Activated T-cell treated with anti-CD3 and anti-CD28 coated beads for 48 hours (primary cell): ENCODE data around the gene RSPH4A.
"Not testable (repeated sequence)": the region's sequence is repeated elsewhere in the genome, so short reads cannot be mapped to it uniquely, and the experiment has no call there.

Experiments used
- DNase-seq: peaks from one replicate; pipeline ENCODE4 v3.0.0-alpha.2; 2020; ENCODE audit warnings: low read depth

Gene RSPH4A

GRCh38 chr6:116615937-116616736 lies at the start of gene RSPH4A:
Gene RSPH4A, plus strand, starts transcription at chr6:116616479. Its CDS starts 145 bp downstream, at chr6:116616624.
- peak; percentile 49 for DNase-seq

GRCh38 chr6:116568111-116568510 lies 48.2 kb upstream of the RSPH4A start:
- no peak for DNase-seq

DNA sequence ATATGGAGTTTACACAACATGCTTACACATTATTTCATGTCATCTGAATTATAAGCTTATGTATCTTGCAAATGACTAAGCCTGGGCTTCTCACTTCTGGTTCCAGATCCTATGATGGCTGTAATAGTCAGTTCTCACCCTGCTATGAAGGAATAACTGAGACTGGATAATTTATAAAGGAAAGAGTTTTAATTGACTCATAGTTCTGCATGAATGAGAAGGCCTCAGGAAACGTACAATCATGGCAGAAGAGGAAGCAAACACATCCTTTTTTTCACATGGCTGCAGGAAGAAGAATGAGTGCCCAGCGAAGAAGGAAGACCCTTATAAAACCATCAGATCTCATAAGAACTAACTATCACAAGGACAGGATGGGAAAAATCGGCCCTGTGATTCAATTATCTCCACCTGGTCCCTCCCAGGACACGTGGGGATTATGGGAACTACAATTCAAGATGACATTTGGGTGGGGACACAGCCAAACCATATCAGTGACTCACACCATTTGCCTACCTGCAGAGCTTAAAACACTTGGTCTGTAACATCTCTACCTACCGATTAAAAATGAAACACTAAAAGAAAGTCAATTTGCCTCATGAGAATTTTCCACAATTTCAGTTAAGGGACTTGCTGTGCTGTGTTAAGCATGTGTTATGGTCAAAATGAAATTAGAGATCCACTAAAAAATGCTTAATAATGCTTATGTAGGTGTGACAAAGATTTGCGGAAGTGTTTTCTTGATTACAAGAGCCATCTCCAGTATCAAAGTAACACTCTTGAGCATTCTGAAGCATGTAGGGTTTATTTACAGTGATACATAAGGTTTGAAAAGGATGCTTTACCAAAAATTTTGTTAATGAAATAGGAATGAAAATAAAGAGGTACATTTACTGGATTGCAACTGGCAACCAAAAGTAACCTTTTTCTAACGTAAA lies 47.2 kb upstream of the RSPH4A start:
- no peak for DNase-seq

- DNase-seq = peak; percentile 96
Observed at GRCh38 chr6:116570856-116571682, 45.2 kb upstream of the RSPH4A start, which contains the start of gene RWDD1. Gene RWDD1, plus strand, starts transcription at chr6:116571504. Its CDS starts 79 bp downstream, at chr6:116571583.

DNA sequence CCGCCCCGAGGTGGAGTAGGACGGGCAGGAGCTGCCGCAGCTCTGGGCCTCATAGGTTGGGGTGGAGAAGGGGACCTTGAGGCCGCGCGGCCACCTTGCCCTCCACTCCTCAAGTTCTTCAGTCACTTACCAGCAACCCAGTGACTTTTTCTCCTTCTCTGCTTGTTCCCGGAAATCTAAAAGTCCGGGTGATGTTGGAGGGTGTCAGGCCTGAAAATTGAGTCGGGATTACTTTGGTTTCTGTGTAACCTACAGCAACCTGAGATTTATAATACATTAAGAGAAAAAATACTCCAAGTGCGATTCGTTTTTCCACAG lies 44.6 kb upstream of the RSPH4A start:
- no peak for DNase-seq

- no peak for DNase-seq
Observed at GRCh38 chr6:116572162-116572561, 44.1 kb upstream of the RSPH4A start.

DNA sequence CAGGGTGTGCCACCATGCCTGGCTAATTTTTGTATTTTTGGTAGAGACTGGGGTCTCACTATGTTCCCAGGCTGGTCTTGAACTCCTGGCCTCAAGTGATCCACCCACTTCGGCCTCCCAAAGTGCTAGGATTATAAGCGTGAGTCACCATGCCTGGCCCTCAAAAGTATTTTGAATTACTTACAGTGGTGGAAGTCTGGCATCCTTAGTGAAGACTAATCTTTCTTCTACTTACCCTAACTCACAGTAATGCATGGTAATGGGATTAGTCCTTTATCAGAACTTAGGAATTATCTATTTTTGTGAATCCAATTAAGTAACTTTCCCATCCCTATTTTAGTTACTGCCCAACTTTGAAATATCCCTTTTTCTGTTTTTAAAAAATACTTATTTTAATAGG lies 41.1 kb upstream of the RSPH4A start:
- no peak for DNase-seq

DNA sequence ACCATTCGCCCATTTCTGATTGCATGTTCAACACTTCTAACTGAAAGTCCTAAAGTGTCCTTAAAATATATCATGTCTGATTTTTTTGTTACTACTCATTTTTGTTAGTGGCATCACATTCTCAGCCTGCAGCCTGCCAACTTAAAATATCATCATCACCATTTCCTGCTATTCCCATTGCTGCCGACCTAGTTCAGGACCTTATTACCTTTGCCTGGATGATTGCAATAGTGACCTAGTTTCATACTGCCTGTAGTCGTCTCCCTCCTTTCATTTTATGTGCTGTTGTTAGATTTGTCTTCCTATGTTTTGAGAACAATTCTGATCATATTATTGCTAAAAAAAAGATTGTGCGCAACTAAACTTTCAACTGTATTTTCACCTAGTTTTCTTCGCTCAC lies 38.8 kb upstream of the RSPH4A start:
- no peak for DNase-seq

- no peak for DNase-seq
Observed at GRCh38 chr6:116578335-116578734, 37.9 kb upstream of the RSPH4A start.

DNA sequence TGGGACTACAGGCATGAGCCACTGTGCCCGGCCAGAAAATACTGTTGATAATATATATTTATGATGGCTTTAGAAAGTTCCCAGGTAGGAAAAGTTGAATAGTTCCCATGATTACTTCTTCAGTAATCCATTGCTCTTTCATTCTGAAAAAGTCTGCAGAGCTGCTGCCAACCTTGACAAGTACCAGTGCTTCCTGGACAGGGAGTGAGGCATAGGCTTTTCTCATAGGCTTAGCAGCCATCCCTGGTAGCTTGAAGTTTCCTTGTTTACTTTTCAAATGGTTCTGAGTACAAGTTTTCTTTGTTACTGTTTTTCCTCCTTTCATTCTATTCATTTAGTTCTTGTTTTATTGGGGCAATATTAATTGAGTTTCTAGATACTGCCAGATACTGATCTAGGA lies 37.1 kb upstream of the RSPH4A start:
- DNase-seq = no peak

GRCh38 chr6:116580198-116580597 lies 36.1 kb upstream of the RSPH4A start:
- DNase-seq = no peak

DNA sequence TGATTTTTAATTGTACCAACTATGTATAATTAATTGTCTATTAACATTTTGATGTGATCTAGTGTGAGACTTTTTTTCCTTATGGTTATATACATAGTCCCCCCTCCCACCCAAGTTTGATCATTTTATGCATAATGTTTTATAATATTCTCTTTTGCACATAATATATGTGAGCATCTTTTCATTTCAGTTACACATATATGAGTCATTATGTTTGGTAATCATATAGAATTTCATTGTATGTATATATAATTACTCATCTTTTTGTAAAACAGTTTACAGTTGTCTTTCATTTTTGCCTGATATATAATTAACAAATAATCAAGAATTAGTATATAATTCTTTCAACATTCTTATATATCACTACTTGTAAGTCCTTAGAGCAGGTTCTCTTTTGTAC lies 30.0 kb upstream of the RSPH4A start:
- no peak for DNase-seq

- DNase-seq = no peak
Observed at GRCh38 chr6:116586738-116587137, 29.5 kb upstream of the RSPH4A start.

GRCh38 chr6:116595247-116595646 lies 21.0 kb upstream of the RSPH4A start:
- DNase-seq = no peak

GRCh38 chr6:116596815-116597214 lies 19.5 kb upstream of the RSPH4A start:
- no peak for DNase-seq

DNA sequence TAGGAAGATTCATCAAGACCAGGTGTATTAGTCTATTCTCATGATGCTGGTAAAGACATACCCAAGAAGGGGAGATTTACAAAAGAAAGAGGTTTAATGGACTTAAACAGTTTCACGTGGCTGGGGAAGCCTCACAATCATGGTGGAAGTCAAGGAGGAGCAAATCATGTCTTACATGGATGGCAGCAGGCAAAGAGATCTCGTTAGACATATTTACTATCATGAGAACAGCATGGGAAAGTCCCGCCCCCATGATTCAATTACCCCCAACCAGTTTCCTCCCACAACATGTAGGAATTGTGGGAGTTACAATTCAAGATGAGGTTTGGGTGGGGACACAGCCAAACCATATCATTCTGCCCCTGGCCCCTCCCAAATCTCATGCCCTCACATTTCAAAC lies 12.4 kb upstream of the RSPH4A start:
- DNase-seq = not testable (repeated sequence)

- not testable (repeated sequence) for DNase-seq
Observed at GRCh38 chr6:116604868-116605267, 11.4 kb upstream of the RSPH4A start.

- no peak for DNase-seq
Observed at GRCh38 chr6:116605935-116606334, 10.3 kb upstream of the RSPH4A start.

GRCh38 chr6:116611056-116611455 lies 5.2 kb upstream of the RSPH4A start:
- no peak for DNase-seq

DNA sequence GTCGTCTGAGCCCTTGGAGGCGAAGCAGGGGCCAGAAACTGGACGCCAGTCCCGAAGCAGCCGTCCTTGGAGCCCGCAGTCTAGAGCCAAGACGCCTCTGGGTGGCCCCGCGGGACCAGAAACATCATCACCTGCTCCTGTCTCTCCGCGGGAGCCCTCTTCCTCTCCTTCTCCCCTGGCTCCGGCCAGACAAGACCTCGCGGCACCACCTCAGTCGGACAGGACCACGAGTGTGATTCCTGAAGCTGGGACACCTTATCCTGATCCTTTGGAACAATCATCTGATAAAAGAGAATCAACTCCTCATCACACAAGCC lies 416 bp downstream of the RSPH4A start:
- DNase-seq = peak; percentile 7

DNA sequence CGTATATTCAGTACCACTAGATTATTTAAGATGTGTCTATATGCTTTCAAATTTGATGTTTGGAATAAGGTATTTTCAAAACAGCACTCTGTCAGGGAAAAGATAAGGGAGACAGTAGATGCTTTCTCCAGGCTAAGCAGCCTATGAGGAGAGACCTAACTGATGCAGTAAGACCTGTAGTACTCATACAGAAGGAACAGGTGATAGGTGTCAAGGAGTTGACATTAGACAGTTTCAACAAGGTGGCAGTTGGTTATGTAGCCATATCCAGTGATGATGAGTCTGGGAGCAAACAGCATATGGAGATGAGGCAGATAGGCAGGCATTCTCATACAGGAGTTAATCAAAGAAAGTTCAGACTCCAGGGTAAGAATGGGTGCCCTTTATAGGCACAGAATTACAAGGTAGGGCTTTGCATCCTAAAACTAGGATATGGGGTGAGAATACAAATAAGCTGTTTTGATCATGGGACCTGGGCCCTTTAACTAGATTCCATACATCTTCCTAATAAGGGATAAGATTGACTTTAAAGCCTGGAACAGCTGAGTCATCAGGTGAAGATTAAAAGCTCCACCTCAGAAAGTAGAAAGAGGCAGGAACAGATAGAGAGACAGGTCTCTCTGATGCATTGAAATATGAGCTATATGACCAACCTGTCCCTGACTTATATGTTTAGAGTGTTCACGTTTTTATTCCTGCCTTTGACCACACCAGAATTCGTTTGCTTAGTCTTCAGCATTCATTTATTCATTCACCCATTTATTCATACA lies 7.9 kb downstream of the RSPH4A start:
- no peak for DNase-seq

GRCh38 chr6:116625872-116626271 lies 9.6 kb downstream of the RSPH4A start:
- DNase-seq = no peak
